Stimulated activated CD4-positive, alpha-beta T cell treated with anti-CD3 and anti-CD28 coated beads, Interleukin-4, amount 100 ng/mL, for 24 hours (primary cell): Measurements from ENCODE around the gene LMBRD1.
"Not testable (repeated sequence)": the region's sequence is repeated elsewhere in the genome, so short reads cannot be mapped to it uniquely, and the experiment has no call there.

Experiments
- DNase-seq: peaks from one replicate; pipeline ENCODE4 v3.0.0-alpha.2; 2020

Gene LMBRD1

DNA sequence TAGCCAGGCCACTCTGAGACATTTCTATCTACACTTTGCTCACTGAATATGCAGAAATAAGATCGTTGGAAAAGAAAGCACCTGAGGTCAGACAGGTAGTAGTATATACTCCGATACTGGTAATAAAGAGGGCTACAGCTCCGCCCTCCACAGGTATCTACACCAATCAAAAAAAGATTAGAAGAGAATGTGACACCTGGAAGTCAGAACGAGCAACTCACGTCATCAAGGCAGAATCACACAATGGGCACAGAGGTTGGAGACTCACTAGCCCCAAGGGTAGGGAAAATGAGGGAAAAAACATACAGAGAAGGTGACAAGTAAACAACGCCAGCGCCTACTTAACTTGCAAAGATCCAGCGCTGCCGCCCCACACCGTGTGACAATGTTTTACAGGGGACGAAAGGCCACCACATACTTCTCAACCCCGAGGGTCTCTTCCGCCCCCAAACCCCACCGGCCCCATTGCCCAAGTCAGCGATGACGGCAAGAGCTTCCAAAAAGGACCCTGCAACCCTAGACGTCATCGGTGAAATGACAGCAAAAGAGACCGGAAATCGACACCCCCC, 653 bp downstream of the LMBRD1 start:
- DNase-seq = peak; percentile 28

DNA sequence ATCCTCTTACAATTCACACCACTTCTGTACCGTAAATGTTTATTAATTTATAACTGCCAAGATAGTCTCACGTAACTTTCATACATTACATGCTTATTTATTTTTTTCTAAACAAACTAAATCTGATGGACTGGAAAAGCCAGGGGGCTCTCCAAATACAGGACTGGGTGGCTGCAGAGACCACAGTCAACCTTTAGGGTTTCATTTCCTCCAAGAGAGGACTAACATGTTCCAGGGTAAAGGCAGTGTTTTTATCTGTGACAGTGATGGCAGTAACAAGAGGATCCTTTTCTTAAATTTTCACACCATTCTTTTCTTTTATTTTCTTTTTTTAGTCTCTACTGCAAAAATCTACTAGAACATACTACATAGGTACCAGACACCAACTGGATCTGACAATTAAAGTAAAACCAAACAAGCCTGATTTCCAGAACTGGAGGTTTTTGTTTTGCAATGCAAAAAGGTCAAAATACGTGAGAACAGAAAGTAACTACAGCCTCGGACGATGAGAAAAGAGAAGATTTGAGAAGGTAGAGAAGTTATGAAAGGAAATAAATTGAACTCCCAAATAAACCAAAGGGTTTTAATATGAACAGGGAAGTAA, 1.2 kb downstream of the LMBRD1 start:
- no peak for DNase-seq

DNA sequence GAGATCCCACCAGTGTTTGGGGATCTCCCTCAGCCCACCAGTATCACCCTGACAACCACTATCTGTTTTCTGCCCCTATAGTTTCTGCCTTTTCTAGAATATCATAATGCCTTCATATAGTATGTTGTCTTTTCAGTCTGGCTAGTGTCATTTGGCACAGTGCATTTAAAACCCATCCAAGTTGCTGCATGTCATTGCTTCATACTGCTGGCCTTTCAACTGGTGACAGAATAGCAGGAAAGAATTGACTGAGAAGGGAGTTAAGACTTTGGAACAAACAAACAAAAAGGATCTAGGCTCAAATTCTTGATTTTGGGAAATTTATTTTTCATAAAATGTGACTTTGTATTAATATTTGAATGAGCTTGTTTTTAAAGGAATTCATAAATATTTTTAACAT, 4.5 kb downstream of the LMBRD1 start:
- no peak for DNase-seq

DNA sequence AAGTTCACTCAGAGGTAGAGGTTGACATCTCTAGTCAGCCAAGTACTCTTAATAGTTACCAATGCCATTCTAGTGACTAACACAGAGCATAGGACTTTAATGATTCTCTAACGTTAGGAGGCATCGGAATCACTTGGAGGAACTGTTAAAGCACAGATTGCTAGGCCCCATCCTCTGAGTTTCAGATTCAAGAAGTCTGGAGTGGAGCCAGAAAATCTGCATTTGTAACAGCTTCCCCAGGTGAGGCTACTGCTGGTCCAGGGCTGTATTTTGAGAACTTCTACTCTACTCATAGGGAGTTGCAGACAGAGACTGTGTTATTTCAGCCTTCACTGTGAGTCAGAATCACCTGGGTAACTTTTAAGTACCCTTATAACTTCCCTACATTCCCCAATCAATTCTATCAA, 5.7 kb downstream of the LMBRD1 start:
- no peak for DNase-seq

DNA sequence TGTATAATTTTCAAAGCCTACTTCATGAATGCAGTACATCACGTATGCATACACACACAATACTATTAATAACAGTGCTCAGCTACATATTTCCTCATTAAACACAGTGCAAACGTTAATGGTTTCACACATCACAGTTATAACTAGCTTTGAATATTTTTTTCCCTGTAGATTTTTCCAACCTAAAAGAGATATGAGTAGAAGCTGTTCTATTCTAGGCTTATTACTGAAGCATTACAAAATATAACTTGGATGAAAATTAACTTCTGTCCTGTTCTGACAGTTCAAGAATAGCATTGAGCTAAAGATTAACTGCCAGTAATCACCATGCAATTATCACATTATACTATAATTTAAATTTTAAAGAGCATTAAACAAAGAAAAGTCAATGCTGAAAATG, 6.2 kb downstream of the LMBRD1 start:
- DNase-seq = no peak

DNA sequence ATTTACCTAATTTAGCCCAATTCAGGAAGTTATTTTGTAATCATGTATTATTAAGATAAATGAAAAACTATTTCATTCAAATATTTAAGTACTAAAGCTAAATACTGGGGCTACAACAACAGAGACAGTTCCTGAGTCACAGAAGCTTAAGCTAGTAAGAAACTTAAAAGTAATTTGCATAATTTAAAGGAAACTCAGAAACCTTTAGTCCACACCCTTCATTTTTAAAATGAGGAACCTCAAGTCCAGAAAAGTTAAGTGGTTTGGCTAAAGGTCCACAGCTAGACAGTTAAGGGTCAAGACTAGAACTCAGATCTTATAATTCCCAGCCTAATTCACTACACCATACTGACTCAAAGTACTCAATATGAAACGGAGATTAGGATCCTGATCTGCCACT, 7.2 kb downstream of the LMBRD1 start:
- no peak for DNase-seq

DNA sequence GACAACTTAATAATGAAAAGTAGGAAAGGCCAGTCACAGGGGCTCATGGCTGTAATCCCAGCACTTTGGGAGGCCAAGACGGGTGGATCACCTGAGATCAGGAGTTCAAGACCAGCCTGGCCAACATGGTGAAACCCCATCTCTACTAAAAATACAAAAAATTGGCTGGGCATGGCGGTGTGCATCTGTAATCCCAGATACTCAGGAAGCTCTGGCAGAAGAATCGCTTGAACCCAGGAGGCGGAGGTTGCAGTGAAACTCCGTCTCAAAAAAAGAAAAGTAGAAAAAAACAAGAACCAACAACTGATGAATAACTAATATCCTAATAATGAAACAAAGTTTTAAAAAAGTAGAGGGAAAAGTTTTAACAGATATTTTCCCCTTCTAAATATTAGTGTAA, 9.4 kb downstream of the LMBRD1 start:
- not testable (repeated sequence) for DNase-seq

DNA sequence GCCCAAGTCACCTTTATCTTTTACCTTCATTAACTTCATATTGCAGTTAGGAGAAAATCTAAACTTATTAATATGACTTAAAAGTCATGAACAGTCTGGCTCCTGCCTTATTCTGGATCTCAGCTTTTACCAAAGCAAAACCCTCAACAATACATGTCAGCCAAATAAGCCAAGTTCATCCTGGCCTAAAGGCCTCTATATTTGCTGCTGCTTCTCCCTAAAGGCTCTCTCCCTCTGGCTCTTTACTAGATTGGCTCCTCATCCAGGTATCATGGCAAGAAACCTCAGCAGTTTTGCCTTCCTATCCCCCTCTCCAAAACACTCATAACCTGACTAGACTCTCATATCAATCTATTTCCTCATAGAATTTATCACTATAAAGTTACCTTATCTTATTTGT, 11.1 kb downstream of the LMBRD1 start:
- no peak for DNase-seq

DNA sequence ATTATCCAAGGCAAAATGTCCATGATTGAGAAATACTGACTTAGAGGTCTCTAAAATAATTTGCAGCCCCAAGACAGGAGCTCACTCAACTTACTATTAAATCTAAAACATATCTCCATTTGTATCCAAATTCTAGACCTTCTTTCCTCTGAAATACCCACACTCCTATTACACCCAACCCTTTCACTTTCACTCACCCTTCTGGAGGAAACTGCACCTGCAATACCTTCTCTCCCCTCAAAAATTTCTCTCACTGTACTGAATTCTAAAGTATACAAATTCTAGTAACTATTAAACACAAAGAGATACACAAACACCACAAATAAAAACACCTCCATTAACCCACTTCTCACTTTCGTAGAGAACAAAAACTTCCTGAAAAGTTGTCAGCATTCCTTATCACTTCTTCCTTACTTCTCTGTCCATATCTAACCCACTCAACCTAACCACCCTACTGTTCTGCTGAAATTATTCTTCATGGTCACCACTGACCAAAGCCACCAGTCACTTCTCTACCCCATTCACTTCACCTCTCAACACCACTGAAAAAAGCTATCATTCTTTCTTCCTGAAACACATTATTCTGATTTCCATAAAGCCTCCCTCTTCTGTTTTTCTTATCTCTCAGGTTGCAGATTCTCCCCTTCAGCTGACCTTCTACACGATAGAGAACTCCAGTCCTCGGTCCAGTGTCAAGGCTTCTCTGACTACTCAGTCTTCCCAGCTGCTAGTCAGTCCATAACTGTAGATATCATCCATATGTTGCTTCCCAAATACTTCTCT, 12.0 kb downstream of the LMBRD1 start:
- DNase-seq = no peak

DNA sequence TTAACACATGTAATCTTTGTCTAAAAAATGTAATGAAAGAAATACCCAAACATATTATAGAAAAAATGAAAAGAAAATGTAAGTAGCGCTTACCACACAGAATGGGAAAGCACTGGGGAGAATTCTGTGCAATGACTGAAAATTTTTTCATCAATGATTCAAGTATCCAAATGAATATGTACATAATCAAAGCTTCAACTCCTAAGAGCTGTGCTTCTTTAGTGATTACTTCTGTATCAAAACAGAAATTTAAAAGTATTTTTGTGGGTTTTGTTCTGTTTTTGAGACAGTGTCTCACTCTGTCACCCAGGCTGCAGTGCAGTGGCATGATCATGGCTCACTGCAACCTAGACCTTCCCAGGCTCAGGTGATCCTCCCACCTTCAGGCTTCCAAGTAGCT, 13.7 kb downstream of the LMBRD1 start:
- no peak for DNase-seq

DNA sequence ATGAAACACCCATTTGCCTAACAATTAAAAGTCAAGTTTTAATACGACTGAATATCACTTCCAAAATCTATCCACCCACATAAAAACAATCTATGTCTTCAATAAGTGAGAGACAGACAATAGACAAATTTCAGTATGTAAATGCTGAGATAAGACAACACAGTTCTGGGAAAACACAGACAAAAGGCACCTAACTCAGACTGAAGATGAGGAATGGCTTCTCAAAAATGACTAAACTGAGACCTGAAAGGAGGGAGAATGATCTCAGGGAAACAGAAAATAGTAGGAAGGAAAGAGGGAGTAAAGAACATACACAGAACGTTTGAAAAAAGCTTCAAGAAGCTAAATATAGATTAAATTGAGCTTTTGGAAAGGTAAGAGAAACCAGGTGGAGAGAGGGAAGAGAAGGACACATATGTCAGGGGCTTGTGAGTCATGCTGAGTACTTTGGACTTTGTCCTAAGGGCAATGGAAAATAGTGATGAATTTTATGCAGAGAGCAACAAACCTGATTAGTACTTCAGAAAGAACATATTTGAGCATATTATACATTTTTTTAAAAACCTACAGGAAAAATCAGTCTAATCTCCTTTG, 16.1 kb downstream of the LMBRD1 start:
- no peak for DNase-seq

DNA sequence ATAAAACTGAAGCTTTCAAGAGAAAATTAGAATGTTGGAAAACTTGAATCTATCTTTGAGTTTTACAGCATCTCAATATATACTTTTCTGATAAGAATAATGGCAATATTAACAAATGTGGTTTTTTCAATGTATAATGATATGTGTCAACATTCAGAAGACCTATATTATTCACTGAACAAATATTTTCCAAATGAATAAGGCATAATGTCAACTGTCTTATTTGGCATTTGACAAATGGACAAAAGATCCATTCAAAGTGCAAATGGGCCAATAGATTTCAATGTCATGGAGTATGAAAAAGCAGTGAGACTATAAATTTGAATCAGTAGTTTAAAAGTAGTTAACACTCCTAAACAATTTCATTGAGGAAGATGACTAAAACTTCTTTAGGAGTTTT, 20.9 kb downstream of the LMBRD1 start:
- no peak for DNase-seq

DNA sequence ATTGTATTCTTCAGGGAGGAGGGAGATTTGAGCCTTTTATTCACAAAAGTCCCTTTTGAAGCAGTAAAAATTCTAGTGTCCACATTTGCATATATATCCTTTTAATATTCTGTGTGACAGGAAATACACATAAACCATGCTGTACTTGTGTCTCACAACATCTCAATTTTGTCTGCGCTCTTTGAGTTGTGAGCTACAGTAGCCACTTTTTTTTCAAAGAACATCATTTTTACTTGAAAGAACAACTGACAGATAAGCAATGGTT, 21.3 kb downstream of the LMBRD1 start:
- no peak for DNase-seq

DNA sequence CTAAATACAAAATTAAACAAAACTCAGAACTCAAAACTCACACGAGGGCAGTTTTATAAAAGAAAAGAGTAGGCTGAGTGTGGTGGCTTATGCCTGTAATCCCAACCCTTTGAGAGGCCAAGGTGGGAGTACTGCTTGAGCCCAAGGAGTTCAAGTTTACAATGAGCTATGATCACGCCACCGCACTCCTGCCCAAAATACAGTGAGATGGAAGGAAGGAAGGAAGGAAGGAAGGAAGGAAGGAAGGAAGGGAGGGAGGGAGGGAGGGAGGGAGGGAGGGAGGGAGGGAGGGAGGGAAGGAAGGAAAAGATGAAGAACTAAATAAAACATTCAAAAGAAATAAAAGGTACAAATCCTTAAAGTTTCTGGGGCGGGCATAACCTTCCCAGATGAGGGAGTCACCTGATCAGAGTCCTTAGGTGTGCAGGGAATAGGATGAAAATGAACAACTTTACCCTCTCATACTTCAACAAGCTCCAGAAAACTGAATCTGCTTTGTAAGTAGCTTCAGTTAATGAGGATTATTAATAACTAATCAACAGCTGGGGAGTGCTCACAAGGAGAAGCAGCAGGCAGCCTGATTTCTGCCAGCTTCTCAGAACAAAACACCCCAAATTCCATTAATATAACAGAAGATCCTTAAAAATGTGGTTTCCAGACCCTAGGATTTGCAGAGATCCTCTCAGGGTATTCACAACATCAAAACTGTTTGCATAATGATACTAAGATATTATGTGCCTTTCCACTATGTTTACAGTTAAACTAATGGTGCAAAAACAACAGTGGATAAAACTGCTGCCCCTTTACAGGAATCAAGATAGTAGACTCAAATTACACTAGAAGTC, 21.8 kb downstream of the LMBRD1 start:
- no peak for DNase-seq

DNA sequence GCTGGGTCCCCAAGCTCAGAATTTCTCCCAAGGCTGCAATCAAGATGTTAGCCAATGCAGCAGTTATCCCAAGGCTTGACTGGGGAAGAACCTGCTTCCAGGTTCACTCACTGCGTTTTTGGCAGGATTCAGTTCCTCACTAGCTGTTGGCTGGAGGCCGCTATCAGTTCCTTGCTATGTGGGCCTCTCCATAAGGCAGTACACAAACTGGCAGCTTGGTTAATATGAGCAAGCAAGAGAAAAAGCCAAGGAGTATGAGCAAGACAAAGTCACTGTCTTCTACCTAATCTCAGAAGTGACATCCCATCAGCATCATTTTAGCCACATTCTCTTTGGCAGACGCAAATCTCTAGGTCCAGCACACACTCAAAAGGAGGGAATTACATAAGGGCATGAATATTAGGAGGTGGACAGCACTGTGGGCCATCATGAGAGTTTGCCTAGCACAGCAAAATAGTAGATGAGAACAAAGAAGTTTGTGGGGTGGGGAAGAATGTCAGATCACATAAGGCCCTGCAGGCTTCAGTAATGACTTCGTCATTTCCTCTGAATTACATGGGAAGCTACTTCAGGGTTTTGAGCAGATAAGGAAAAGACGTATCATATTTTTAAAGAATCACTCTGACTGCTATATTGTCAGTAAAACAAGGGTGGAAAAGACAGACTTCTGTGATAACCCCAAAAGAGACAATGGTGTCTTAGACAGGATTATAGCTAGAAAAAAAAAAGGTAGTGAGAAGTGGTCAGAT, 25.5 kb downstream of the LMBRD1 start:
- no peak for DNase-seq

DNA sequence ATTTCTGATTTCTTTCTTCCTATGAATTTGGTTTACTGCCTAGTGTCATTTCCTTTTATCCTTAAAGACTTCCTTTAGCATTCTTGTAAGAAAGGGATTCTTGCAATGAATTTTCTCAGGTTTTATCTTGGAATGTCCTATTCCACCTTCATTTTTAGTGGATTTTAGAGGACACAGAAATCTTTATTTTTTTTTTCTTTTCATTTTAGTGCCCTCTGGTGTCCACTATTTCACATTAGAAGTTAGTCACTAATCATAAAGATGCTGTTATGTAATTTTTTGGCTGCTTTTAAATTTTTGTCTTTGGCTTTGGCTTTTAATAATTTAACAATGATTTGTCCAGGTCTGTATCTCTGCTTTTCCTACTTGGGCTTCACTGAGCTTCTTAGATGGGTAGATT, 28.1 kb downstream of the LMBRD1 start:
- no peak for DNase-seq

DNA sequence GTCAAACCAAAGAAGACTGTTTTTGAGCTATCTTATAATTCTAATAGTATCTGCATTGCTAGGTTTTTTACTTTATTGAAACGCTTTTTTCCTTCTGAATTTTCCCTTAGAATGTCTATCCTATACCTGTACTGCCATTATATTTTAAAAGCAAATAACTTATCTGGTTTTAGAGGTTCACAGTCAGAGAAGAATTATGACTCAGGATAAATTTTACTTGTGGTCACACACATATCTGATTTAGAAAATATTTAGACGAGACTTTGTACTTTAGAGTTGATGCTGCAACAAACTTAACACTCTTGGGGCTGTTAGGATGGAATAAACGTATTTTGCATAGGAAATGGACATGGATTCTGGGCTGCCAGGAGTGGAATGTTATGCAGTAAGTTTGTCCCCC, 33.0 kb downstream of the LMBRD1 start:
- DNase-seq = no peak

DNA sequence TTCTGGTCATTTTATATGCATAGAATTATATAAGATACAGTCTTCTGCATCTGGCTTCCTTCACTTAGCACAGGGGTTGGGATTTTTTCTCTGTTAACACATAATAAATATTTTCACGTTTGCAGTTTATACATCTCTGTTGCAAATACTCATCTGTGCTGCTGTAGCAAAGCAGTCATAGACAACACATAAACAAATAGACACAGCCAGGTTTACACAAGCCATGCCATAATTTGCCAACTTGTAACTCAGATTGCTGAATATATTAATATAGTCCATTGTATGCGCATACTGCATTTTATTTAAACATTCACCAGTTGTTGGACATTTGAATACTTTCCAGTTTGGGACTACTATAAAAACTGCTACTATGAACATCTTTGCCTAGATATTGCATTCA, 35.0 kb downstream of the LMBRD1 start:
- DNase-seq = no peak

DNA sequence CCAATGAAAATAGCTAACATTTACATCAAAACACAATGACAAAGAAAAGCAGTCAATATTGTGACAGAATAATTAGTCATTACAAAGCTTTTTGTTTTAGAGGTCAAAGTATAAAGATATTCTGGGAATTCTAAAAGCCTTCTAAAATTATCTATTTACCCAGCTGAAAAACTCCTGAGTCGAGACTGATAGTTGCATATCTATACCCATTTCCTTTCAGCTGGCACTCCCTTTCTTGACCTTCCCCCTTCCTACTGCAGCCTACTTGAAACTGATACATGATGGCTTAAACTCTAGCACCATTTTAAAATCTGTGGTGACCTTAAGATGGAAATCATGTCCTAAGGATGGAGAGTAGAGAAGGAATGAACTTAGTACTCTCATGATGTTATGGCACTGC, 38.6 kb downstream of the LMBRD1 start:
- DNase-seq = no peak

DNA sequence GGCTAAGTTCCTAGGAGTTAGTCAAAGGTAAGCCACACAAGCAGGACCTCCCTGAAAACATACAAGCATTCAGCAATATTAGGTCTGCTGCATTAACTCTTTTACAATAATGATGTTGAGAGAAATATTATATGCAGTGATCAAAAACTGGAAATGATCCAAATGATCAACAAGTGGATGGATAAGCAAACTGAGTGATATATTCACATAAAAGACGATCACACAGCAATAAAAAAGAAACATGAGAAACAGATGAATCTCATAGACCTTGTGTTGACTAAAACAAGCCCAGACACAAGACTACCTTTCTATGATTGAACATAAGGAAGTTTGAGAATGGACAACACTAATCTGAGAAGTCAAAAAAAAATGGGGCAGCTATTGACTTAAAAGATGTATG, 39.9 kb downstream of the LMBRD1 start:
- DNase-seq = no peak

DNA sequence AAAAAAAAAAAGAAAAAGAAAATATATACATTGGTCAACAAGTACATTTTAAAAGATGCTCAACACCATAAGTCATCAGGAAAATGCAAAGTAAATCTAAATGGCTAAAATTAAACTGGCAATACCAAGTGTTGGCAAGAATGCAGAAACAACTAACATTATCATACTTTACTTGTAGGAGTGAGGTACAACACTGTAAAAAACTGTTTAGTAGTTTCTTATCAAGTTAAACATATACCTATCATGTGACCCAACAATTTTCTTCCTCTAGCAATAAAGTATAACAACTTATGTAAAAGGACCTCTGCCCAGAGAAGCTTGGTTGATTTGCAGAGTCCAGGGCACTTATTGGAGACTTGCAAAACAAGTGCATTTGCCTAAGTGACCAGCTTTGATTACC, 40.4 kb downstream of the LMBRD1 start:
- no peak for DNase-seq

DNA sequence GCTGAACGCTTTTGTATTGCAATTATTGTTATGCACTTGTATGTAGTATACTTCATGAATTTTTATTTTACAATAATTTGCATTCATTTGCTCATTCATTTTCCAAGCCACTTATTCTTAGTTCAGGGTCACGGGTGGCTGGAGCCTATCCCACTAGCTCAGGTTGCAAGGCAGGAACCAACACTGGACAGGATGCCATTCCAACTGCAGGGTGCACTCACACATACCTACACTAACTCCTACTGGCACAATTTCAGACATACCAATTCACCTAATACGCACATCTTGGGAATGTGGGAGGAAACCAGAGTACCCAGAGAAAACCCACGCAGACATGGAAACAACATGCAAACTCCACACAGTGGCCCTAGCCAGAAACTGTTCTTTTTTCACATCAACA, 61.8 kb downstream of the LMBRD1 start:
- no peak for DNase-seq

DNA sequence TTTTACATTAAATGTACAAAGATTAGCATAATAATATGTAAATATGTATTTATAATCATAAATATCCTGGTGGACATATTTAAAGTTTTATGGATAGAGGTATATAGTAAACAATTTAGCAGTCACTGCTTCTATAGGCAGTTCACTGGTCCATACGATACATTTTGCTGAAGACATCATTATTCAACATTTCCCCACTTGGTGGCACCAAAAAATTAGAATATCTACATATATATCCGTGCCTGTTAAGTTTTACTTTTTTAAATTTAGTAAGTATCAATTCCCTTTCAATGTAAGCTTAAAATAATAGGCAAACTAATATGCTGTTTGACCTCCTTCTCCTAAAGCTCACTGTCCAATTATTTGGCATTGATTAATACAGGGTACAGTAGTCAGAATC, 64.2 kb downstream of the LMBRD1 start:
- DNase-seq = no peak
